ENCODE results near the gene GALT.

- TF ChIP-seq CTCF (conservative IDR thresholded peaks at IDR 0.05; ENCODE audit: low read depth in 2 of 2) (no peak), EZH2 (IDR thresholded peaks at IDR 0.05; ENCODE audit: low read depth, unreplicated experiment) (no peak), EZH2phosphoT487 (IDR thresholded peaks at IDR 0.05; ENCODE audit: unreplicated experiment) (no peak), POLR2AphosphoS5 (IDR thresholded peaks at IDR 0.05; ENCODE audit: low read depth) (no peak), REST (IDR thresholded peaks at IDR 0.05; ENCODE audit: unreplicated experiment) (no peak)
These were observed 45.6 kb upstream of the GALT start for GRCh38 chr9:34600908-34601307.
